Adrenal gland (tissue), 12 donors: ENCODE data around the gene OR52N1. TPM values are rescaled to one million over a fixed set of nuclear protein-coding genes. Genes with fewer than 3 reads are reported as not detected.

Experiments used
- DNase-seq, 7 donors: peaks; one replicate each; pipeline ENCODE4 v3.0.0-alpha.2; 2019 to 2020
- H3K27ac ChIP-seq, 5 donors: fragments of 200-600 bp; sonication (generic) in 4 of 5; 1 replicate in 3 of 5; 2 replicates in 2 of 5; pipeline versions ENCODE4 v1.5.1 to v1.8.0; 2016 to 2020; ENCODE audit warnings: mild to moderate bottlenecking in 1 of 5
- H3K27me3 ChIP-seq: fragments of 200-600 bp; 2 replicates; pipeline ENCODE4 v1.8.0; 2021
- H3K36me3 ChIP-seq, 2 donors: fragments of 200-600 bp; replicated peaks in 1 of 2; 1 replicate in 1 of 2; 2 replicates in 1 of 2; pipeline versions ENCODE4 v1.5.1 to v1.8.0; 2018 to 2022
- H3K4me1 ChIP-seq, 2 donors: fragments of 200-600 bp; replicated peaks in 1 of 2; 1 replicate in 1 of 2; 2 replicates in 1 of 2; pipeline versions ENCODE4 v1.5.1 to v1.8.0; 2018 to 2021
- H3K4me3 ChIP-seq, 4 donors: fragments of 200-600 bp; sonication (generic) in 3 of 4; one replicate each; pipeline ENCODE4 v1.5.1; 2016 to 2018
- H3K9me3 ChIP-seq, 3 donors: fragments of 200-600 bp; sonication (generic) in 1 of 3; replicated peaks in 1 of 3; 1 replicate in 2 of 3; 2 replicates in 1 of 3; pipeline versions ENCODE4 v1.5.1 to v1.8.0; 2016 to 2021
- CTCF ChIP-seq, 6 experiments: fragments of 450-650 bp in 4 of 6; fragments of 200-600 bp in 2 of 6; sonication (generic) in 1 of 6; IDR thresholded peaks; 1 replicate in 5 of 6; 2 replicates in 1 of 6; pipeline versions ENCODE4 v1.5.1 to v1.8.0; 2016 to 2021; ENCODE audit warnings: antibody characterized with exemption in 6 of 6, mild to moderate bottlenecking in 2 of 6, moderate library complexity in 1 of 6
- POLR2A ChIP-seq, 2 donors: fragments of 450-650 bp; IDR thresholded peaks; one replicate each; pipeline ENCODE4 v1.6.1; 2017; ENCODE audit warnings: antibody characterized with exemption in 2 of 2, mild to moderate bottlenecking in 2 of 2, moderate library complexity in 1 of 2
- WGBS, 4 donors: extraction: QIAGEN DNeasy Blood & Tissue Kit in 2 of 4; methylation state at CpG; one replicate each; pipeline versions ENCODE4 v1.1.5 to v1.1.7; 2013 to 2017; 5-methylcytosine and 5-hydroxymethylcytosine counted together
- intact Hi-C, 2 donors: fragments of 100-400 bp; cut with DNase I; formaldehyde crosslinking; loops; one replicate each; pipeline versions ENCODE4 v1.14.1 to v1.15.0; 2022 to 2023
- polyA plus RNA-seq, 3 donors: library from polyadenylated mRNA; stranded (reverse); fragments of 200-250 nt in 2 of 3; fragments of 350-450 nt in 1 of 3; fragmentation: Illumina TruSeq in 1 of 3; extraction: RNeasy Lipid Tissue Mini Kit (QIAGEN cat#74804) in 1 of 3; gene quantifications; one replicate each; pipeline ENCODE4 v1.2.3, GENCODE V29; 2013 to 2014
- total RNA-seq, 9 donors: library from RNA; depleted of rRNA in 4 of 9; stranded (reverse); fragments of >200 nt in 4 of 9; fragments of 120-200 nt in 1 of 9; fragmentation: NEBNext Ultra II Directional in 1 of 9; extraction: Animal tissue kit (Norgen Biotek cat#: 25700) in 1 of 9; gene quantifications; one replicate each; pipeline versions ENCODE4 v1.1.0 to v1.2.4, GENCODE V29; 2013 to 2023
- donor health status: healthy with polysubstance abuse.
- donor health status: Bipolar disorder and iron deficiency.
- donor health status: DM: yes; HTN: yes; CAD: no.
- donor health status: DM: no; HTN: no; CAD: no.
- donor health status: DM: no; HTN: no; CAD: no.
- donor health status: DM: yes; HTN: yes; CAD: no.

The OR52N1 gene
- total and polyA plus RNA-seq, 12 donors, result not detected

- Histone ChIP-seq H3K27me3 (peaks cover 7% of the 10 kb centered on the region), H3K27ac (no peak within 1 kb of the TSS), H3K9me3 (no peaks in the 10 kb centered on the region), H3K4me1 (no peaks in the 10 kb centered on the region), H3K36me3 (no peaks in the 10 kb centered on the region), H3K4me3 (peak within 1 kb of the TSS in 2 of 4 donors; percentile 21 to 59)
- WGBS, 4 donors, result 7 to 19% (median 14%) methylated on average over 22 to 24 of the region's 24 CpGs
- intact Hi-C loops, result loop anchor here (5.0 to 10.0 kb wide), 4 partner anchors 214 to 686 kb away; partner anchors contain the start of gene TRIM6 (in 1 of the 2)
- TF ChIP-seq CTCF (IDR thresholded peaks at IDR 0.05) (peak; percentile 75 to 91 (median 82)), POLR2A (IDR thresholded peaks at IDR 0.05) (no peak)
- DNase-seq, result peak; percentile 59 to 87 (median 75)
These were observed 17.5 kb upstream of the OR52N1 start, which contains the start of gene OR52N2 for GRCh38 chr11:5808500-5809121. Gene OR52N2, plus strand, starts transcription at chr11:5808924. Its CDS starts 11,412 bp downstream, at chr11:5820336.

GRCh38 chr11:5807580-5807979 lies 16.5 kb upstream of the OR52N1 start:
- Histone ChIP-seq H3K9me3 (no peaks in the 10 kb centered on the region), H3K27ac (no peak overlapping the region), H3K4me1 (no peaks in the 10 kb centered on the region), H3K36me3 (no peaks in the 10 kb centered on the region), H3K4me3 (no peak overlapping the region), H3K27me3 (peaks cover 7% of the 10 kb centered on the region)
- TF ChIP-seq POLR2A (IDR thresholded peaks at IDR 0.05) (no peak), CTCF (IDR thresholded peaks at IDR 0.05) (no peak)
- 58 to 80% (median 63%) methylated on average over 10 of the region's 10 CpGs for WGBS, 4 donors
- intact Hi-C loops, result loop anchor here (5.0 to 10.0 kb wide), 4 partner anchors 213 to 685 kb away; partner anchors contain the start of gene TRIM6 (in 1 of the 2)
- DNase-seq, result no peak

- intact Hi-C loops, result loop anchor here (10.0 kb wide), 2 partner anchors 209 to 329 kb away; partner anchors contain the start of gene TRIM6 (in 1 of the 2)
- no peak for DNase-seq
- Histone ChIP-seq H3K36me3 (no peaks in the 10 kb centered on the region), H3K4me3 (no peak overlapping the region), H3K27ac (no peak overlapping the region), H3K4me1 (no peaks in the 10 kb centered on the region), H3K9me3 (no peaks in the 10 kb centered on the region), H3K27me3 (peaks cover 4% of the 10 kb centered on the region)
- no peak for TF ChIP-seq POLR2A (IDR thresholded peaks at IDR 0.05)
- TF ChIP-seq CTCF (IDR thresholded peaks at IDR 0.05), result no peak
- 80 to 88% (median 82%) methylated on average over 5 of the region's 5 CpGs for WGBS, 4 donors
These were observed 12.9 kb upstream of the OR52N1 start for GRCh38 chr11:5803982-5804381.

- intact Hi-C loops, result no loop called here
- H3K4me1 ChIP-seq, result no peaks in the 10 kb centered on the region
- no peaks in the 10 kb centered on the region for H3K27me3 ChIP-seq
- no peak overlapping the region for H3K4me3 ChIP-seq
- DNase-seq, result no peak
- TF ChIP-seq CTCF (IDR thresholded peaks at IDR 0.05) (no peak), POLR2A (IDR thresholded peaks at IDR 0.05) (no peak)
- 79 to 84% (median 81%) methylated on average over 6 of the region's 6 CpGs for WGBS, 4 donors
- no peaks in the 10 kb centered on the region for H3K36me3 ChIP-seq
- no peak overlapping the region for H3K27ac ChIP-seq
- H3K9me3 ChIP-seq, result no peaks in the 10 kb centered on the region
These were observed 5.5 kb upstream of the OR52N1 start for GRCh38 chr11:5796541-5796940.
